GM20000 (cell line): Measurements from ENCODE around the gene PIGK.
"Not testable (repeated sequence)": the region's sequence is repeated elsewhere in the genome, so short reads cannot be mapped to it uniquely, and the experiment has no call there.

Source experiments
- DNase-seq: peaks from one replicate; pipeline ENCODE4 v3.0.0; 2012; ENCODE audit warnings: low spot score
- CTCF ChIP-seq: IDR thresholded peaks from 2 replicates; pipeline ENCODE4 v1.5.1; 2012; ENCODE audit warnings: mild to moderate bottlenecking, control low read depth; ENCODE audit errors: extremely low read depth, missing control alignments

Gene PIGK

DNA sequence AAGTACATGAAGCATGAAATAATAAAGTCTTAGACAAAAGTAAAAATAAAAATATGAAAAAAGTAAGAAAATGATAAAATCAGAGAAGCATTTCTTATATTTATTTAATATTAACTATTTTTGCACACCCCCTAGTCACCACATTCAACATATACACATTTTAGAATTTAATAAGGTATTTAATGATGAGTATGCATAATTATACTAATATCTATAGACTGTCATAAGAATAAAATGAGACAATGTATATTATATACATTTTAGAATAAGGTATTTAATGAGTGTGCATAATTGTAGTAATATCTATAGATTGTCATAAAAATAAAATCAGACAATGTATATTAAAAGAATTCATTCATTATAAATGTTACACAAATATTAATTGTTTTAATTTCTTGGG lies 18.9 kb downstream of the PIGK start:
- DNase-seq, result no peak
- no peak for TF ChIP-seq CTCF

DNA sequence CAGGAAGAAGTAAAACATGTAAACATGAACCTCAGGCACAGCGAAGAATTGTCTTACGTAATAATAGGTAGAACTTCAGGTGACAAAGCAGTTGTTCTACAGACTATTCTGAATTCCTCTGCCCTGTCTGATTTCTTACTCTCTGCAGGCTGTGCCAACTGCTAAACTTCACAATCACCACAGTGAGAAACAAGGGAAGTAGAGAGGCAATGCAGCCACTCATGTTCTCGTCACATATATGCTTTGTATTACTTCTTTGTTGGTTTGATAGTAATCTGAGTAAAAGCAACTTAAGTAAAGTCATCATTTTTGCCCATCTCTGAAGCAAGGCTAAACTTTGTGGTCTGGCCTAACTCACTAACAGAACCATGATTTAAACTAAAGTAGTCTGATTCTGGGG lies 21.9 kb downstream of the PIGK start:
- DNase-seq, result no peak
- no peak for TF ChIP-seq CTCF

GRCh38 chr1:77193951-77194350 lies 25.3 kb downstream of the PIGK start:
- no peak for DNase-seq
- TF ChIP-seq CTCF, result no peak

DNA sequence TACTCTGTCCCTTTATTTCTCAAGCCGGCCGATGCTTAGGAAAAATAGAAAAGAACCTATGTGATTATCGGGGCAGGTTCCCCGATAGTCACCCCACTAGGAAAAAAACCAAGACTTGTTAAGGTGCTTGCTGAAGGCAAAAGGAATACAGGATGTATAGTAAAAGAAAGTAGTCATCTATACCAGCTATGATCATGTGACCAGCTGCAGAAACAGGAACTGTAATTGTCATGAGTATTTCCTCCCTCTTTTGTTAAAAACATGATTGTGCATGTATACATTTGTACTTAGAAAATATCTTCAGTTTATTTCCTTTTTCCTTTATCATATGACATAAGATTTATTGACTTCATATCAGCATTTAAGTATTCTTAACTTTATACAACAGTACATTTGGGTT lies 30.5 kb downstream of the PIGK start:
- TF ChIP-seq CTCF, result no peak
- DNase-seq, result no peak

DNA sequence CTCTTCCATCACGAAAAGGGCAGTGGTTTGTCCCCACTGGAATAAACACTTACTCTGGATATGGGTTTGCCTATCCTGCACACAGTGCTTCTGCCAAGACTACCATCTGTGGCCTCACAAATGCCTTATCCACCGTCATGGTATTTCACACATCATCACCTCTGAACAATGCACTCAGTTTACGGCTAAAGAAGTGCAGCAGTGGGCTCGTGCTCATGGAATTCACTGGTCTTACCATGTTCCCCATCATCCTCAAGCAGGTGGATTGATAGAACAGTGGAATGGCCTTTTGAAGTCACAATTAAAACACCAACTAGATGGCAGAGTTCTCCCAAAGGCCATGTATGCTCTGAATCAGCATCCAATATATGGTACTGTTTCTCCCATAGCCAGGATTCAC lies 32.3 kb downstream of the PIGK start:
- DNase-seq, result not testable (repeated sequence)

DNA sequence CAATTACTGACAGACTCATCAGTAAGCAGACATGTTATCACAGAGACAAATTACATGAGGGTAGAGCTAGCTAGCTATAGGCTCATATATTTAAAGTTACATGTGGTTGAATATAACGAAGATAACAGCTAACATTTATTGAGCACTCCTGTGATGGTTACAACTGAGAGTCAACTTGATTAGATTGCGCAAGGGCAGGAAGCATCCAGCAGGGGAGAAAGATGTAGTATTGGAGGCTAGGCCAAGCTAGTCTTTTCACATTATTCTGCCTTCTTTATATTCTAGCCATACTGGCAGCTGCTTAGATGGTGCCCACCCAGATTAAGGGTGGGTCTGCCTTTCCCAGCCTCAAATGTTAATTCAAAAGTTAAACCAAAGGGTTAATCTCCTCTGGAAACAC lies 37.1 kb downstream of the PIGK start:
- DNase-seq, result no peak
- no peak for TF ChIP-seq CTCF

DNA sequence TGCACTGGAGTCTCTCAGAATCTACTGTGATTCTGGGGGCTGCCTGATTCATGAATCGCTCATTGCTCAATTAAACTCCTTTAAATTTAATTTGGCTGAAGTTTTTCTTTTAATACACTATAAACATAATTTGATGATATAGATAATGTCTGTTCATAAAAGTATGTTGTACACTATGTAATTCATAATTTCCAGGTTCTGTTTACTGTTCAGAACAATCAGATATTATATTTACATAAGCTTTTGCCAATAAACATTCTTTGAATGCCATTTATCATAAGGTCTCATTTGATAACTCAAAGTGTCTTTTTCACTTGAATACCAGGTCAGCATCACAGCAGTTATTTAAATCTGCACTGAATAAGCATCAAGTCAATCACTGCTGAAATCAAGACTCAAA lies 39.6 kb downstream of the PIGK start:
- no peak for TF ChIP-seq CTCF
- no peak for DNase-seq

GRCh38 chr1:77175230-77175844 lies 43.9 kb downstream of the PIGK start:
- DNase-seq, result no peak
- no peak for TF ChIP-seq CTCF
